Measurements from ENCODE around the gene PRDM16. TPM values are rescaled to one million over a fixed set of nuclear protein-coding genes. Genes with fewer than 3 reads are reported as not detected.

The PRDM16 gene
- total RNA-seq, 1 donor from 2014 or later = 0.43 TPM

DNA sequence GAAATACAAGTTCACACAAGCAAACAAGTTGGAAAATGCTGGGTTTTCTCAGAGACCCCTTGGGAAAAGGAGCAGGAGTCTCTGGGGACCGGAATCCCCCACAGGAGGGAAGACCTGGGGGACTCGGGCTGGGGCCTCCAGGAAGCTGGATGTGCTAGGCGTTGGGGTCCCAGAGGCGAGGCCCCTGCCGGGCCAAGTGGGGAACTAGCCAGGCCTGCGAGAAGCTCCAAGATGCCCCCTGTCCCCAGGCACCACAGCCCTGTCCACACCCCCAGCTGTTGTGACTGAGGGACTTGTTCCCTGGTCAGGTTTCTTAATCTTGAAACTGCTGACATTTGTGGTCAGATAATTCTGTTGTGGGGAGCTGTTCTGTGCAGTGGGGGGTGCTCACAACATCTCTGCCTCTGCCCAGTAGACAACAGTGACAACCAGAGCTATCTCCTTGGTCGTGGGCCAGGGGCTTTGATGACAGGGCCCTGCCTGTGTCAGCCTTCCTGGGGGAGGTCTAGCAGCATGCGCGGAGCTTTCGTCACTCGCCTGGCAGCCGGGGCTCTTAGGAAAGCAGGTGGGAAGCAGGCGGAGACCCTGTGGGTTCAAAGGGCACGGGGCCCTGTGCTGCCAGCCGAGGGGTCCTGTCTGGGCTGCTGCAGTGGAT is 259.1 kb downstream of the PRDM16 start:
- H3K9me3 Mint-ChIP-seq (ENCODE audit: unreplicated experiment) = peaks cover 5% of the 10 kb centered on the region
- no peak overlapping the region for H3K9ac ChIP-seq (ENCODE audit: low read length)
- no peak overlapping the region for H3K4me3 ChIP-seq (ENCODE audit: insufficient read depth, low read depth, low read length)
- peaks cover 3% of the 10 kb centered on the region for H3K27me3 ChIP-seq (ENCODE audit: insufficient read depth, low read length)
- H3K4me1 ChIP-seq (ENCODE audit: insufficient read depth, low read length) = peaks cover 3% of the 10 kb centered on the region
- H3K27ac ChIP-seq (ENCODE audit: low read depth, low read length) = no peak overlapping the region
- no peaks in the 10 kb centered on the region for H3K36me3 ChIP-seq (ENCODE audit: insufficient read depth, low read length)
- peaks cover 1% of the 10 kb centered on the region for H3K4me1 Mint-ChIP-seq (ENCODE audit: low read depth, unreplicated experiment)
- peaks cover 30% of the 10 kb centered on the region for H3K27me3 Mint-ChIP-seq (ENCODE audit: low read depth, unreplicated experiment)
- DNase-seq (ENCODE audit: low read depth) (no peak), FAIRE-seq (no peak)
- no peaks in the 10 kb centered on the region for H3K9me3 ChIP-seq (ENCODE audit: insufficient read depth, low read depth, low read length)
- no peak overlapping the region for H2AFZ ChIP-seq (ENCODE audit: low read depth, low read length)
- H3K36me3 Mint-ChIP-seq (ENCODE audit: low read depth, unreplicated experiment) = no peaks in the 10 kb centered on the region
- no peak overlapping the region for H3K27ac Mint-ChIP-seq (ENCODE audit: unreplicated experiment)
- H3K4me2 ChIP-seq (ENCODE audit: low read length) = no peak overlapping the region
- TF ChIP-seq, protein P1, sequence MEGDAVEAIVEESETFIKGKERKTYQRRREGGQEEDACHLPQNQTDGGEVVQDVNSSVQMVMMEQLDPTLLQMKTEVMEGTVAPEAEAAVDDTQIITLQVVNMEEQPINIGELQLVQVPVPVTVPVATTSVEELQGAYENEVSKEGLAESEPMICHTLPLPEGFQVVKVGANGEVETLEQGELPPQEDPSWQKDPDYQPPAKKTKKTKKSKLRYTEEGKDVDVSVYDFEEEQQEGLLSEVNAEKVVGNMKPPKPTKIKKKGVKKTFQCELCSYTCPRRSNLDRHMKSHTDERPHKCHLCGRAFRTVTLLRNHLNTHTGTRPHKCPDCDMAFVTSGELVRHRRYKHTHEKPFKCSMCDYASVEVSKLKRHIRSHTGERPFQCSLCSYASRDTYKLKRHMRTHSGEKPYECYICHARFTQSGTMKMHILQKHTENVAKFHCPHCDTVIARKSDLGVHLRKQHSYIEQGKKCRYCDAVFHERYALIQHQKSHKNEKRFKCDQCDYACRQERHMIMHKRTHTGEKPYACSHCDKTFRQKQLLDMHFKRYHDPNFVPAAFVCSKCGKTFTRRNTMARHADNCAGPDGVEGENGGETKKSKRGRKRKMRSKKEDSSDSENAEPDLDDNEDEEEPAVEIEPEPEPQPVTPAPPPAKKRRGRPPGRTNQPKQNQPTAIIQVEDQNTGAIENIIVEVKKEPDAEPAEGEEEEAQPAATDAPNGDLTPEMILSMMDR (IDR thresholded peaks at IDR 0.05; ENCODE audit: insufficient read depth, low read depth, low read length) = no peak
- TF ChIP-seq EZH2 (IDR thresholded peaks at IDR 0.05; ENCODE audit: insufficient read depth, low read length) = no peak
- H3K79me2 ChIP-seq (ENCODE audit: insufficient read depth, low read length) = no peaks in the 10 kb centered on the region
- H4K20me1 ChIP-seq (ENCODE audit: insufficient read depth, low read length) = peaks cover 4% of the 10 kb centered on the region
- no peak overlapping the region for H3K4me3 Mint-ChIP-seq (ENCODE audit: unreplicated experiment)

DNA sequence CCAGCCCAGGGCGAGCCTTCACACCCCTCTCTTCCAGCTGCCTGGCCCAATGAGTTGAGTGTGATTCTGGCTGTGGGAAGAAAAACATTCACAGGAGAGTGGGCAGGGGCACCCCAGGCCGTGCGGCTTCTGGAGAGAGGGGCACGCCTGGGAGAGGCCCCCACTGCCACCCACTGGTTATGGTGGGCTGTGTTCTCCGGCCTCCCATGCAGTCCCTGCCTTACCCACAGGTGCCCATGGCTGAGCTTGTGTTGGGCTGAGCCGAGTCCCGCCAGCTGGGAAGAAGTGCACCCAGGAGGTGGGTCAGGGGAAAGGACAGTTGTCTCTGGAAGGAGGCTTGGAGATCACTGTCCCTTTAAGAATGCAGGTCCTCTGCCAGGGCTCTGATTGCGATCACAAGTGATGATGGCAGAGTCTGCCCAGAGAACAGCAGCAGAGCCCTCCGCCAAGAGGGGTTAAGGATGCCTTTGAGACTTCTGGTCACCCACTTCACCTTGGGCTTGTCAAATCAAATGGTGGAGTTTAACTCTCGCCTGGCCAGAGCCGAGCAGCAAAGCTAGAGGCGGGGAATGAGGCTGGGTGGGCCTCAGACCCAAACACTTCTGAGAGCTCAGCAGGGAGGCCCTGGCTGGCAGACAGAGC is 260.8 kb downstream of the PRDM16 start:
- no peaks in the 10 kb centered on the region for H3K27me3 ChIP-seq (ENCODE audit: insufficient read depth, low read length)
- Mint-ChIP-seq H3K4me3 (ENCODE audit: unreplicated experiment) (no peak overlapping the region), H3K9me3 (ENCODE audit: unreplicated experiment) (peaks cover 5% of the 10 kb centered on the region), H3K4me1 (ENCODE audit: low read depth, unreplicated experiment) (no peaks in the 10 kb centered on the region), H3K27me3 (ENCODE audit: low read depth, unreplicated experiment) (peaks cover 38% of the 10 kb centered on the region), H3K36me3 (ENCODE audit: low read depth, unreplicated experiment) (no peaks in the 10 kb centered on the region), H3K27ac (ENCODE audit: unreplicated experiment) (no peak overlapping the region)
- H3K36me3 ChIP-seq (ENCODE audit: insufficient read depth, low read length) = no peaks in the 10 kb centered on the region
- DNase-seq (ENCODE audit: low read depth) (no peak), FAIRE-seq (no peak)
- H3K27ac ChIP-seq (ENCODE audit: low read depth, low read length) = no peak overlapping the region
- H3K4me1 ChIP-seq (ENCODE audit: insufficient read depth, low read length) = no peaks in the 10 kb centered on the region
- no peak overlapping the region for H3K4me3 ChIP-seq (ENCODE audit: insufficient read depth, low read depth, low read length)
- no peak overlapping the region for H2AFZ ChIP-seq (ENCODE audit: low read depth, low read length)
- no peak for TF ChIP-seq EZH2 (IDR thresholded peaks at IDR 0.05; ENCODE audit: insufficient read depth, low read length)
- TF ChIP-seq, protein P1 (IDR thresholded peaks at IDR 0.05; ENCODE audit: insufficient read depth, low read depth, low read length) = no peak
- H3K9ac ChIP-seq (ENCODE audit: low read length) = no peak overlapping the region
- H4K20me1 ChIP-seq (ENCODE audit: insufficient read depth, low read length) = peaks cover 4% of the 10 kb centered on the region
- H3K9me3 ChIP-seq (ENCODE audit: insufficient read depth, low read depth, low read length) = no peaks in the 10 kb centered on the region
- H3K79me2 ChIP-seq (ENCODE audit: insufficient read depth, low read length) = no peaks in the 10 kb centered on the region
- H3K4me2 ChIP-seq (ENCODE audit: low read length) = no peak overlapping the region

DNA sequence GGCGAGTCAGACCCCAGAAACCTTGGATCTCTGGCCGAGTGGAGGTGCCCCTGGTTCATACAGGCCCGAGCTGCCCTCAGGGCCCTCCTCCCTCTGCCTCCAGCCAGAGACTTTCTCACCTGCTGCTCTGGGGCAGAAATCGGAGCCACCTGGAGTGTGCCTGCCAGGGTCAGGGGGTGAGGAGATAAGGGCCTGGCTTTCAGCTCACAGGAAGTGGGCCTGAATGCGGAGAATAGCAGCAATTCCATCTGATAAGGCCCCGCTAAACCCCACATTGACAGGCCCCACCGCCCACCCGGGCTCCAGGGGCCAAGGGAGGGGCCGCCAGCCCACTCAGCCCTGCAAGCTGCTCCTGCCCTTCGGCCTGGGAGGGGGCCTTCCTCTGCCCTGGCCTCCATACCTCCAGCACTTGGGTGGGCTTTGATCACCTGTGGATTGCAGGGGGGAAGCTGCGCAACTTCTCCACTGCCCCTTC is 261.8 kb downstream of the PRDM16 start:
- no peak overlapping the region for H3K4me2 ChIP-seq (ENCODE audit: low read length)
- no peaks in the 10 kb centered on the region for H3K36me3 ChIP-seq (ENCODE audit: insufficient read depth, low read length)
- peaks cover 4% of the 10 kb centered on the region for H4K20me1 ChIP-seq (ENCODE audit: insufficient read depth, low read length)
- H3K4me3 Mint-ChIP-seq (ENCODE audit: unreplicated experiment) = no peak overlapping the region
- peaks cover 5% of the 10 kb centered on the region for H3K9me3 Mint-ChIP-seq (ENCODE audit: unreplicated experiment)
- TF ChIP-seq, protein P1 (IDR thresholded peaks at IDR 0.05; ENCODE audit: insufficient read depth, low read depth, low read length) = no peak
- no peak for TF ChIP-seq EZH2 (IDR thresholded peaks at IDR 0.05; ENCODE audit: insufficient read depth, low read length)
- DNase-seq (ENCODE audit: low read depth) (no peak), FAIRE-seq (no peak)
- H3K4me1 ChIP-seq (ENCODE audit: insufficient read depth, low read length) = no peaks in the 10 kb centered on the region
- no peak overlapping the region for H3K4me3 ChIP-seq (ENCODE audit: insufficient read depth, low read depth, low read length)
- no peaks in the 10 kb centered on the region for H3K36me3 Mint-ChIP-seq (ENCODE audit: low read depth, unreplicated experiment)
- no peaks in the 10 kb centered on the region for H3K79me2 ChIP-seq (ENCODE audit: insufficient read depth, low read length)
- no peak overlapping the region for H3K9ac ChIP-seq (ENCODE audit: low read length)
- no peaks in the 10 kb centered on the region for H3K27me3 ChIP-seq (ENCODE audit: insufficient read depth, low read length)
- H3K27ac Mint-ChIP-seq (ENCODE audit: unreplicated experiment) = no peak overlapping the region
- no peaks in the 10 kb centered on the region for H3K9me3 ChIP-seq (ENCODE audit: insufficient read depth, low read depth, low read length)
- peaks cover 36% of the 10 kb centered on the region for H3K27me3 Mint-ChIP-seq (ENCODE audit: low read depth, unreplicated experiment)
- H3K27ac ChIP-seq (ENCODE audit: low read depth, low read length) = no peak overlapping the region
- H3K4me1 Mint-ChIP-seq (ENCODE audit: low read depth, unreplicated experiment) = no peaks in the 10 kb centered on the region
- no peak overlapping the region for H2AFZ ChIP-seq (ENCODE audit: low read depth, low read length)

All from astrocyte (in vitro differentiated cells and primary cell).